Measurements from ENCODE around the gene TPD52L1.
"Not testable (repeated sequence)": the region's sequence is repeated elsewhere in the genome, so short reads cannot be mapped to it uniquely, and the experiment has no call there.

Gene TPD52L1

GRCh38 chr6:125136378-125136777, 17.2 kb upstream of the TPD52L1 start:
- Histone ChIP-seq H3K27ac (no peak overlapping the region), H3K4me3 (no peak overlapping the region)

DNA sequence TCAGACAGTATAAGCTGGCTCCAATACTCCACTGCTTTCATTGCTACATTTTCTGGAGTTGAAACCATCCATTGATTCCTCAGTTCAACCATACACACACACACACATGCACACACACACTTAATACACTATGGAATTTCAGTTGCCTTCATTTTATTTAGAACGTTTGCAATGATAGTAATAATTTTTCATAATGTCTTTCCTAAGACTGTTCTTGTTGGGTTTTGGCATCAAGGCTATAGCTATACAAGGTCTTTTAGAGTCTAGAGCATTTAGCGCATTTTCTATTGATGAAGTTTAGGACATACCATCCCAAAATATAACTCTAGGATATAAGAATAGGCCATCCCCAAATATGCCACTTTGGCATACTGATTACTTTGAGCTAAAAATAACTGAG, 15.5 kb upstream of the TPD52L1 start:
- H3K4me3 ChIP-seq, result no peak overlapping the region
- no peak overlapping the region for H3K27ac ChIP-seq

GRCh38 chr6:125140808-125141207, 12.8 kb upstream of the TPD52L1 start:
- H3K27ac ChIP-seq, result no peak overlapping the region
- H3K4me3 ChIP-seq, result no peak overlapping the region

GRCh38 chr6:125142618-125143017, 11.0 kb upstream of the TPD52L1 start:
- Histone ChIP-seq H3K27ac (no peak overlapping the region), H3K4me3 (no peak overlapping the region)

- Histone ChIP-seq H3K4me3 (no peak overlapping the region), H3K27ac (no peak overlapping the region)
These were observed 8.8 kb upstream of the TPD52L1 start for GRCh38 chr6:125144822-125145221.

DNA sequence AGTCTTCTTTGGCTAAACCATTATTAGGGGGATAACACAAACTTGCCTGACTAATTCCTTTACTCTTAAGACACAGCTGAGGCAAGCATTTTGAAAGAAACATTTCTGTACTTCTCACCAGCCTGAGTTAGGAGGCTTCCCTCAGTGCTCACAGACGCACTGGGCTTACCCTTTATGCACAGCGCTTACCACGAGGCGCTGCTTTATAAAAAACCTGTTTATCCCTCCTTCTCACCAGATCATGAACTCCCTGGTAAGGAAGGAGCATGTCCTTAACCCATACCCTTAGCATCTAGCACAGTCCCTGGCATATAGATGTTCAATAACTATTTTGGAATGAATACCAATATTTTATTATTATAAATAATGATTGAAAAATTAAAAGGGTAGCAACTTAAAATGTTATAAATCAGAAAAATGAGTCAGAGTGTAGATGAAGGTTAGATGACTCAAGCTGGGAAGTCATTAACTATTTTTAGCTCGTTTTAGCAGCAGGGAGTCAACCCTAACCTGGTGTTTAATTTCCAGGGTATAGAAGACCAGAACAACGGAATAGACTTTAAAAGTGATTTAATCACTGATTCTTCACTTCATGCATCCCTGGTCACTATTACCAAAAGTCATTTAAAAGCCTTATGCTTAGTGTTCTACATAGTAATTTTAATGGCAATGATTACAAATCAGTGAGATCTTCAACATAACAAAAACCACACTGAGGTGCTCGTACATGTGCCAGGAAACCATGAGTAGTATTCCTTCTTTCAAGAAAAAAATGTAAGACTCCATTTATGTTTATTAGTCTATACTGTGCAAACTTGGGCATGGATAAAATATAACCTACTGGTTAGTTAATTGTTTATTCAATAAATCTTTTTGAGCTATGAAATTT, 4.1 kb upstream of the TPD52L1 start:
- Histone ChIP-seq H3K27ac (no peak overlapping the region), H3K4me3 (no peak overlapping the region)

DNA sequence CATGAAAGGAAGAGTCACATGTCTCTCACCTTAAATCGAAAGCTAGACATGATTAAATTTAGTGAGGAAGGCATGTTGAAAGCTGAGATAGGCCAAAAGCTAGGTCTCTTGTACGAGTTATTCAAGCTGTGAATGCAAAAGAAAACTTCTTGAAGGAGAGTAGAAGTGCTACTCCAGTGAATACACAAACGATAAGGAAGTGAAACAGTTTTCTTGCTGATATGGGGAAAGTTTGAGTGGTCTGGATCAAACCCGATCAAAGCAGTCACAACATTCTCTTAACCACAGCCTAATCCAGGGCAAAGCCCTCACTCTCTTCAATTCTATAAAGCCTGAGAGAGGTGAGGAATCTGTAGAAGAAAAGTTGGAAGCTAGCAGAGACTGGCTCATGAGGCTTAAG, 1.9 kb upstream of the TPD52L1 start:
- no peak overlapping the region for H3K27ac ChIP-seq
- H3K4me3 ChIP-seq, result no peak overlapping the region

GRCh38 chr6:125154118-125154760, 666 bp downstream of the TPD52L1 start:
- H3K4me3 ChIP-seq, result peak overlapping the region; percentile 46 to 67 (median 60)
- H3K27ac ChIP-seq, result peak overlapping the region; percentile 31 to 89 (median 79)

DNA sequence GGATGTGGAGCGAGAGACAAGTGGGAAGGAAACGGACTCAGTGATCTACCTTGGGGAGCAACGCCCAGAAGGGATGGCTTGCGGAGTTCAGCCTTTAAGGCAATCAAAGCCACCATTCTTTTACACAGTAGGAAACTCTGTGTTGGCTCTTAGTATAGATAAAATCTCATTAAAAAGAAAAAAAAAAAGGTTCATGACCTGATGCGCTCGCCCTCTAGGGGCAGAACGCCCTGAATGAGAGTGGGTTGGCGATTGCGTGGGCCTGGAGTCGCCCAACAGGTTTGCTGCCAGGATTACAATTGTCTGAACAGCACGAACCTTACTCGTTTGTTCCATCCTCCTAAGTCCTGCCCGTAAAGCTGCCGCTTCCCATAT, 1.2 kb downstream of the TPD52L1 start:
- Histone ChIP-seq H3K27ac (peak overlapping the region; percentile 31 to 89 (median 79)), H3K4me3 (peak overlapping the region; percentile 46 to 67 (median 60))

GRCh38 chr6:125155344-125155743, 1.8 kb downstream of the TPD52L1 start:
- Histone ChIP-seq H3K4me3 (peak overlapping the region in 2 of 7 experiments; percentile 60 to 62), H3K27ac (peak overlapping the region in 5 of 21 experiments; percentile 20 to 88 (median 83))

DNA sequence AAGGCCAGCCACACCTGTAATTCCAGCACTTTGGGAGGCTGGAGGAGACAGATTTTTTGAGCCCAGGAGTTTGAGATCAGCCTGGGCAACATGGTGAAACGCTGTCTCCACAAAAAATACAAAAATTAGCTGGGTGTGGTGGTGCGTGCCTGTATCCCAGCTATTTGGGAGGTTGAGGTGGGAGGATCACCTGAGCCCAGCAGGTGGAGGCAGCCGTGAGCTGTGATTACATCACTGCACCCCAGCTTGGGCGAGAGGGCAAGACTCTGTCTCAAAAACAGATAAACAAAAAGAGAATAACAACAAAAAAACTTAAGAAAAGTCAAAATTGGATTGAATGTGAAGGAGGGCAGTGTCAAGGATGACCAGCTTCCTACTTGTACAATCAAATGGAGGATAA, 2.9 kb downstream of the TPD52L1 start:
- Histone ChIP-seq H3K27ac (no peak overlapping the region), H3K4me3 (no peak overlapping the region)

- Histone ChIP-seq H3K27ac (no peak overlapping the region), H3K4me3 (no peak overlapping the region)
These were observed 3.7 kb downstream of the TPD52L1 start for GRCh38 chr6:125157280-125157679.

- Histone ChIP-seq H3K27ac (no peak overlapping the region), H3K4me3 (no peak overlapping the region)
These were observed 4.2 kb downstream of the TPD52L1 start for GRCh38 chr6:125157725-125158124.

DNA sequence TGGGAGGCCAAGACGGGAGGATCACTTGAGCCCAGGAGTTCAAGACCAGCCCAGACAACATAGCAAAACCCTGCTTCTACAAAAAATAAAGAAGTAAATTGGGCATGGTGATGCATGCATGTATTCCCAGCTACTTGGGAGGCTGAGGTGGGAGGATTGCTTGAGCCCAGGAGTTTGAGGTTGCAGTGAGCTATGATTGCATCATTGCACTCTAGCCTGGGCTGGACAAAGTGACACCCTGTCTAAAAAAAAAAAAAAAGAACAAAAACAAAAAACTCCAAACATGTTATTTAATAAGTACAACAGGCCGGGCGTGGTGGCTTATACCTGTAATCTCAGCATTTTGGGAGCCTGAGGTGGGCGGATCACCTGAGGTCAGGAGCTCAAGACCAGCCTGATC, 9.8 kb downstream of the TPD52L1 start:
- not testable (repeated sequence) for H3K27ac ChIP-seq, H3K4me3 ChIP-seq

GRCh38 chr6:125163811-125164210, 10.2 kb downstream of the TPD52L1 start:
- Histone ChIP-seq H3K27ac (no peak overlapping the region), H3K4me3 (no peak overlapping the region)

DNA sequence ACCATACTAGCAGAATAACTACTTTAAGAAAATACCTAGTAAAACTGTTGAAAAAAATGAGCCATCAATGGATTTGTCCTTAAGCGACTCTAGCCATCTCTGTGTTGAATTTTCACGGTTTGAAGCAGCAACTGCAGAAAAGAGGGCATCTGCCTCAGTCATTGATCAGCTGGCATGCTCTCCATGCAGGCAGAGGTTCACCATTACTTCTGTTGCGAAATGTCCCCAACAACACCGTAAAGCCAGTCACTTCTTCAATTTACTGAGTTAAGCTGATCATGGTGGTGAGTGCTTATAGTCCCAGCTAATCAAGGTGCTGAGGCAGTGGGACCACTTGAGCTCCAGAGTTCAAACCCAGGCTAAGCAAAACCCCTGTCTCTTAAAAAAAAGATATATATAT, 11.1 kb downstream of the TPD52L1 start:
- no peak overlapping the region for H3K27ac ChIP-seq
- H3K4me3 ChIP-seq, result no peak overlapping the region

- Histone ChIP-seq H3K4me3 (no peak overlapping the region), H3K27ac (no peak overlapping the region)
These were observed 11.7 kb downstream of the TPD52L1 start for GRCh38 chr6:125165256-125165655.

DNA sequence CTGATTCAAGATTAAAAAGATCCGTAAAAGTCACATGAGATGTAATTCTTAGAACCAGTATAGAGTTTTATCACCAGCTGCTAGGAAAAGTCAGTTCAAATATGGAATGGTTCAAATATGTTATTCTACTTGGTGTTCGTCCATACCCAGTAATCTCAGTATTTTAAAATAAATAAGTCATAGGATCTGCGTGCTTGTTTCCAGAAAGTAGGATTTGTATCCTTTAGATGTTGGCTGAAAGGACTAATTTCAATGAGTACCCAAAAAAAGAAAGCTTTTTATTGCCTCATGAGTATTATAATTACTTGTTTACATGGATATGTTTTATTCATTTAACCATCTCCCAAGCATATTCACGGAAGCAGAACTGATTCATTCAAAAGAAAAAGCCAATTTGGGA, 12.2 kb downstream of the TPD52L1 start:
- H3K4me3 ChIP-seq, result no peak overlapping the region
- H3K27ac ChIP-seq, result no peak overlapping the region

DNA sequence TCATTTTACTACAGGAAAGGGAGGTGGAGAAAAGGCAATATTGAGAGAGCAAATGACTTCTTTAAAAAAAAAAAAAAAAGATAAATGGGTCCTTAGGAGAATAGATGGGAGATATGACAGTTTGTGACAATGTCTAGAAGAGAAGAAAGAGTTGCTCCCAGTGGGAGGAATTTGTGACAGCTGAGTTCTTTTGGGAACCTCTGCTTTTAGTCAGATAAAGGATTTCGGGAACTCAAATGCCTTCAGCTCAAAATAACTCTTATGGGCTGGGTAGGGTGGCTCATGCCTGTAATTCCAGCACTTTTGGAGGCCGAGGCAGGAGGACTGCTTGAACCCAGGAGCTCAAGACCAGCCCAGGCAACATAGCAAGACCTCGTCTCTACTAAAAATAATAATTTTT, 13.1 kb downstream of the TPD52L1 start:
- Histone ChIP-seq H3K4me3 (no peak overlapping the region), H3K27ac (no peak overlapping the region)

GRCh38 chr6:125167579-125167978, 14.0 kb downstream of the TPD52L1 start:
- Histone ChIP-seq H3K4me3 (no peak overlapping the region), H3K27ac (no peak overlapping the region)

GRCh38 chr6:125169058-125169457, 15.5 kb downstream of the TPD52L1 start:
- Histone ChIP-seq H3K27ac (peak overlapping the region in 2 of 21 experiments; percentile 2 to 4), H3K4me3 (no peak overlapping the region)
